Measurements from ENCODE around the gene TMEM240.

The TMEM240 gene

GRCh38 chr1:1542766-1543705 lies 2.6 kb upstream of the TMEM240 start:
- peak overlapping the region; percentile 83 for H3K27ac ChIP-seq
- TF ChIP-seq, protein P1, sequence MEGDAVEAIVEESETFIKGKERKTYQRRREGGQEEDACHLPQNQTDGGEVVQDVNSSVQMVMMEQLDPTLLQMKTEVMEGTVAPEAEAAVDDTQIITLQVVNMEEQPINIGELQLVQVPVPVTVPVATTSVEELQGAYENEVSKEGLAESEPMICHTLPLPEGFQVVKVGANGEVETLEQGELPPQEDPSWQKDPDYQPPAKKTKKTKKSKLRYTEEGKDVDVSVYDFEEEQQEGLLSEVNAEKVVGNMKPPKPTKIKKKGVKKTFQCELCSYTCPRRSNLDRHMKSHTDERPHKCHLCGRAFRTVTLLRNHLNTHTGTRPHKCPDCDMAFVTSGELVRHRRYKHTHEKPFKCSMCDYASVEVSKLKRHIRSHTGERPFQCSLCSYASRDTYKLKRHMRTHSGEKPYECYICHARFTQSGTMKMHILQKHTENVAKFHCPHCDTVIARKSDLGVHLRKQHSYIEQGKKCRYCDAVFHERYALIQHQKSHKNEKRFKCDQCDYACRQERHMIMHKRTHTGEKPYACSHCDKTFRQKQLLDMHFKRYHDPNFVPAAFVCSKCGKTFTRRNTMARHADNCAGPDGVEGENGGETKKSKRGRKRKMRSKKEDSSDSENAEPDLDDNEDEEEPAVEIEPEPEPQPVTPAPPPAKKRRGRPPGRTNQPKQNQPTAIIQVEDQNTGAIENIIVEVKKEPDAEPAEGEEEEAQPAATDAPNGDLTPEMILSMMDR (conservative IDR thresholded peaks at IDR 0.05): no peak

DNA sequence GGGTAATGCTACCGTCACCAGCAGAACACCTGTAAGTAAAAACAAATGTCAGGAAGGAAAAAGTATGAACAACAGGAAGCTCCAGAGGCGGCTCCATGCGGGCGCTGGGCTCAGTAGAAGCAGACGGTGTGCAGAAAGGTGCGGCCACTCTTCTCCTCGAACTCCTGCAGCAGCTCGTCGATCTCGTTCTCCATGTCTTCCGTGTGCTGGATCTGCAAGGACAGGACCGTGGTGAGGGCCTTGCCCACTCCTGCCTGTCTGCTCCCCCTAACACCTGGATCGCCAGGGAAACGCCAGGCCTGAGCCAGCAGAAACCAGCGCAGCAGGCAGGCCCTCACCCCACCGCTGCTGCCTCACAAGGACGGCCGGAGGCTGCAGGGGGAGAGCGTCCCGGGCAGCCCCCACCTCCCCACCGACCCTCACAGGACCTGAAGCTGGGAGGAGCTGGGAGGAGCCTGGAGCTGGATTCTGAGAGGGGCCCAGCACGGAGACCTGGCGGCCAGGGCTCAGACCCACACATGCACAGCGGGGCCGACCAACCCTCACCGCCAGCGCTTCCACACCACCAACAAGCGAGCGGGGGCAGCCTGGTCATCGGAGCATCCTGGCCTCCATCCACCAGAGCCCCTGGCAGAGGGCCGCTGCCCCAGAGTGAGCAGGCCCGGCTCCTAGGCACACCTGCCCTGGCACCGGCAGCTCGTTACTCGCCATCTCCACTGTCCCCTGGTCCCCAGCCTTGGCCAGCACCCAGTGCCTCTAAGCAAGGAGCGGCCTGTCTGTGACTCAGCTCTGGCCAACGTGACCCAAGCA lies 1.7 kb upstream of the TMEM240 start:
- H3K27ac ChIP-seq: peak overlapping the region; percentile 83

DNA sequence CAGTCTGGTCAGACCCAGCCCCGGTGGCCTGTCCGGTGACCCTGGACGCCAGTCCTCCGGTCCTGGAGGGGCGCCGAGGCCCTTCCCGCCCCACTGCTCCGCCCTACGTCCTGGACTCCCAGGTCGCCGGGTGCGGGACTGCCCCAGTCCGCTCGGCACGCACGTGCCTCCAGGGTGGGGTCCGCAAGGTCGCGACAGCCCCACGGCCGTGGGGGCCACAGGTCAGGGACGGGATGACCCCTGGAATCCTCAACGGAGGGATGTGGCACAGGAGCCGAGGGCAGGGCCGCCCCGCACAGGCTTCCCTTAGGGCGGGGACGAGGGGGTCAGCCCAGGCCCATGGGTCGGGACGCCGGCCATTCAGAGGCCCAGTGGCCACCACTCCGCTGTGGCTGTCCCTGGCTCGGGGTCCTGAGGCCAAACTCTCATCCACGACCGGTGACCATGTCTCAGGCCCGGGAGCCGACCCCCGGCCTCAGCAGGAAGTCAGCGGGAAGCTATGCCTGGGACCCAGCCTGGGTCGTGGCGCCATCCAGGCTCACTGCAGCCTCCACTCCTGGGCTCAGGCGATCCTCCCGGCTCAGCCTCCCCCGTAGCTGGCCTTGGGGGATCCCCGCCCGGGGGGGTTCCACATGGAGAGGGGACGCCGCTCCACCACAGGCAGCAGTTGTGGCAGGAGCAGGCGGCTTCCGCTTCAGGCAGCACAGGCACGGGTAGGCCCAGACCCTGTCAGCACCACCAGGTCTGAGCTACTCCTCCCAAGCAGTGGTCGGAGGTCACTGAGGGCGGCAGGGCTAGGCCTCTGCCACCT lies 599 bp upstream of the TMEM240 start:
- TF ChIP-seq, protein P1 (conservative IDR thresholded peaks at IDR 0.05): no peak
- peak overlapping the region; percentile 83 for H3K27ac ChIP-seq

More for the DNA sequence above, 1.7 kb upstream of the TMEM240 start:
- TF ChIP-seq, protein P1 (conservative IDR thresholded peaks at IDR 0.05): no peak

DNA sequence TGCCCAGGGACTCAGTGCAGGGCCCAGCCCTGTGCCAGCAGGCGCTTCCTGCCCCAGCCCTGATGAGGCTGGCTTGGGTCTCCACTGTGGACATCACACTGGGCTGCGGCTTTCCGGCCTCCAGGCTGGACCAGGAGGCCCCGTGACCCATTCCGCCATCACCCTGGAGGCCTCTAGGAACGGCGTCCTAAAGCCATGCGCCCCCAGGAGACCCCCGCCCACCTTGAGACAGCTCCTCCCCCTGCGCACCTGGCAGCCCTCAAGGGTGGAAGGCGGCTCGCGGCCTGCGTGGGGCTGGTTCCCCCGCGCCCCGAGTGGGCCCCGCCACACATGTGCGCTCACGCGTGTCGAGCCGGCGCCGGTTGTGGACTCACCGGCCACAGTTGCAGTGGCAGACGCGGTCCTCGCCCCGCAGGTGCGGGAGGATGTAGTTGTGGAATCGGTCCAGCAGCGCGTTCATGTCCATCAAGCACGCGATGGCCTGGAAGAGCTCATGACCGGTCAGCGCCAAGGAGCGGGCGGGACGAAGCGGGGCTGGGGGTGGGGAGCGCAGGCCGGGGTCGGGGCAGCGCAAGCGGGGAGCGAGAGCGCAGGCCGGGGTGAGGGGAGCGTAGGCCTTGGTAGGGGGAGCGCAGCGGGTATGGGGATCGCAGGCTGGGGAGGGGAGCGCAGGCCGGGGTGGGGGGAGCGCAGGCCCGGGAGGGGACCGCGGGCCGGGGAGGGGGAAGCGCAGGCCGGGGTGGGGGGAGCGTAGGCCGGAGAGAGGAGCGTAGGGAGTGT lies 924 bp downstream of the TMEM240 start:
- TF ChIP-seq, protein P1 (conservative IDR thresholded peaks at IDR 0.05): no peak

DNA sequence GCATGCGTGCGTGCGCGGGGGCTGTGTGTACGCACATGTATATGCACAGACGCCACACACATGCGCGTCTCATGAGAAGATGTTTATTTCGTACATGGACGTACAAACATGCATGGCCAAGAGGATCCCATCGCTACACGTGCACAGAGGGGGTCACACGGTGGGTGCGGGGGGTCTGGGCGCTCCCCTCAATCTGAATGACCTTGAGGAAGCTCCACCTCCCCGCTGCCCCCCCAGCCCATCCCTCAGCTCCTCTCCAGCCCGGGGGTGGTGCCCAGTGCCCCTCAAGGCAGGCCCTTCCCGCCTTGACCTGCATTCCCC lies 1.5 kb downstream of the TMEM240 start:
- TF ChIP-seq, protein P1 (conservative IDR thresholded peaks at IDR 0.05): no peak
- H3K27ac ChIP-seq: peak overlapping the region; percentile 83

More for the DNA sequence above, 924 bp downstream of the TMEM240 start:
- H3K27ac ChIP-seq: peak overlapping the region; percentile 83

GRCh38 chr1:1538334-1538733 lies 2.1 kb downstream of the TMEM240 start:
- H3K27ac ChIP-seq: peak overlapping the region; percentile 83
- TF ChIP-seq, protein P1 (conservative IDR thresholded peaks at IDR 0.05): no peak

Data from VCaP (cell line).